WTC11 (cell line): ENCODE results near the gene ZNG1A. TPM values are rescaled to one million over a fixed set of nuclear protein-coding genes. Genes with fewer than 3 reads are reported as not detected.
A peak's percentile ranks its signal among the peaks of the same experiment; 100 is the strongest.
"Not testable (repeated sequence)": the region's sequence is repeated elsewhere in the genome, so short reads cannot be mapped to it uniquely, and the experiment has no call there.

Source experiments
- ATAC-seq: fragments of 200-7000 bp; cut with Tn5 transposase; 2 replicates; pipeline ENCODE4 v1.10.0; 2021; ENCODE audit warnings: mild to moderate bottlenecking, moderate library complexity
- CTCF ChIA-PET: fragments of 300-600 bp; sonication (Branson Sonifier 250); formaldehyde crosslinking; loops from one replicate; lab custom pipeline; 2021; ENCODE audit warnings: antibody characterized with exemption; lab: Charles Lee
- POLR2A ChIA-PET: fragments of 350-600 bp; sonication (Branson Sonifier 250); formaldehyde crosslinking; loops from one replicate; lab custom pipeline; 2021; ENCODE audit warnings: antibody characterized with exemption; lab: Charles Lee
- DNase-seq: peaks from one replicate; pipeline ENCODE4 v3.0.0; 2021; ENCODE audit warnings: low spot score
- H3K27ac Mint-ChIP-seq: 2 replicates; pipeline ENCODE4 v1.8.0; 2021; ENCODE audit warnings: mixed read lengths
- H3K27me3 Mint-ChIP-seq: 2 replicates; pipeline ENCODE4 v1.8.0; 2021; ENCODE audit warnings: low read depth, mild to moderate bottlenecking, moderate library complexity, mixed read lengths
- H3K36me3 Mint-ChIP-seq: 2 replicates; pipeline ENCODE4 v1.8.0; 2021; ENCODE audit warnings: mixed read lengths
- H3K4me1 Mint-ChIP-seq: 2 replicates; pipeline ENCODE4 v1.8.0; 2022; ENCODE audit warnings: mixed read lengths
- H3K4me3 Mint-ChIP-seq: 2 replicates; pipeline ENCODE4 v1.8.0; 2021; ENCODE audit warnings: mild to moderate bottlenecking, moderate library complexity, mixed read lengths
- H3K9me3 Mint-ChIP-seq: 2 replicates; pipeline ENCODE4 v1.8.0; 2021; ENCODE audit warnings: mixed read lengths
- ZNF423 ChIP-seq: fragments of 250-450 bp; sonication (Bioruptor Pico); IDR thresholded peaks from 2 replicates; pipeline ENCODE4 v2.1.2; 2022; ENCODE audit warnings: mild to moderate bottlenecking, moderate library complexity
- total RNA-seq: library from RNA; stranded (reverse); gene quantifications from 3 replicates; pipeline ENCODE4 v1.2.3, GENCODE V29; 2021

ZNG1A gene
- total RNA-seq, 1 experiment from 2014 or later, result 44.4 TPM

DNA sequence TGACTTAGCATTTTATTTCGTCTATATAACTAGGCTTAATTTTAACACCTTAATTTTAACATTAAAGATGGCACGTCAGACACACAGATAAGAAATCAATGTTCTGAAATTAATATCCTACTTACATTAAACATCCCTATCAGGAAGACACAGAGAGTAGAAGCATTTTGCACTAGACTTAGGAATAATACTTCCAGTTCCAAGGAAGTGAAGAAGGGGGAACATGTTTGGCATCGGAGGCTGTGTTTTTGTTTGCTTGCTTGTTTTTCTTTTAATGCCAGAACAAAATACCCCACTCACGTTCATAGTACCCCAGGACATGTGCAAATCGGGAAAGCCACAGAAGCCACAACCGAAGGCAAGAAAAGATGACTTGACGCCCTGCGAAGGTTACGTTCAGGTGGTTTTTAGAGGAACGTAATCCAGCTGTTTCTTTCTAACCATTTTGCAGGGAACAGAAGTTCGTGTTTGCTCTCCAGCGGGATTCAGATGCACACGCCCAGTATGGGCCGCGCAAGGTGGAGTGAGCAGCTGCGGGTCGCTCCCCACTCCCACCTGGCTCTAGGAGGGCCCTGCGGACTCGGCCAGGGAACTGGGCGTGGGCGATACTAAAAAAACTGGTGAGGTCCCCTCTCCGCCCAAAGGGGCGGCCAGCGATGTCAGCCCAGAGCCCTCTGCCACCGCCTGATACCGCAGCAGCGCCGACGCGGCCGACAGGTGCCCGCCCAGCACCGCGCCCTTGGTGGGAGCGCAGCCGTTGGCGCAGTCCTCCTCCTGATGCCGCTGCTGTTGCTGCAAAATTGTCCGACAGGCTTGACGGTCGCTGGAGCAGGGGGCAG, 62.4 kb downstream of the ZNG1A start:
- H3K4me3 Mint-ChIP-seq, result peak overlapping the region; percentile 49

DNA sequence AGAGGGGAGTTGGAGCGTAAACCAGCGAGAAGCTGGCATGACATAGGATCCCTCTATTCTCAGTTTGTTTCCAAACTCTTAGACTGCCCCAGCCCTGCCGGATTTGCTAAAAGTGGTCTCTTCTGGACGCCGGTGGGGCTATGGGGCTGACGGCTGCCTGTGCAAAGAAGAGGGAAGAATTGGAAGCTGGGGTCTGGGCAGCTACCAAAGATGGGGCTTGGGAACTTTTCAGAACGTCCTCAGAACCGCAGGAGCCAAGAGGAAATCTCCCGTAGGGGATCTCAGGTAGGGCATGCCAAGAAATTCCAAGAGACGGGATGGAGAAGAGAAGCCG, 63.8 kb downstream of the ZNG1A start:
- Mint-ChIP-seq H3K27me3 (peaks cover 89% of the 10 kb centered on the region), H3K4me3 (peak overlapping the region; percentile 60), H3K4me1 (peaks cover 12% of the 10 kb centered on the region)
- DNase-seq, H3K27ac Mint-ChIP-seq, CTCF ChIA-PET, H3K9me3 Mint-ChIP-seq, H3K36me3 Mint-ChIP-seq, POLR2A ChIA-PET: not testable (repeated sequence)
- peak; percentile 5 for ATAC-seq

More for the DNA sequence above, 62.4 kb downstream of the ZNG1A start:
- Mint-ChIP-seq H3K27me3 (peaks cover 86% of the 10 kb centered on the region), H3K4me1 (peaks cover 17% of the 10 kb centered on the region)
- H3K36me3 Mint-ChIP-seq, H3K27ac Mint-ChIP-seq, CTCF ChIA-PET, H3K9me3 Mint-ChIP-seq, POLR2A ChIA-PET: not testable (repeated sequence)
- ATAC-seq (peak; percentile 8), DNase-seq (peak; percentile 31)

DNA sequence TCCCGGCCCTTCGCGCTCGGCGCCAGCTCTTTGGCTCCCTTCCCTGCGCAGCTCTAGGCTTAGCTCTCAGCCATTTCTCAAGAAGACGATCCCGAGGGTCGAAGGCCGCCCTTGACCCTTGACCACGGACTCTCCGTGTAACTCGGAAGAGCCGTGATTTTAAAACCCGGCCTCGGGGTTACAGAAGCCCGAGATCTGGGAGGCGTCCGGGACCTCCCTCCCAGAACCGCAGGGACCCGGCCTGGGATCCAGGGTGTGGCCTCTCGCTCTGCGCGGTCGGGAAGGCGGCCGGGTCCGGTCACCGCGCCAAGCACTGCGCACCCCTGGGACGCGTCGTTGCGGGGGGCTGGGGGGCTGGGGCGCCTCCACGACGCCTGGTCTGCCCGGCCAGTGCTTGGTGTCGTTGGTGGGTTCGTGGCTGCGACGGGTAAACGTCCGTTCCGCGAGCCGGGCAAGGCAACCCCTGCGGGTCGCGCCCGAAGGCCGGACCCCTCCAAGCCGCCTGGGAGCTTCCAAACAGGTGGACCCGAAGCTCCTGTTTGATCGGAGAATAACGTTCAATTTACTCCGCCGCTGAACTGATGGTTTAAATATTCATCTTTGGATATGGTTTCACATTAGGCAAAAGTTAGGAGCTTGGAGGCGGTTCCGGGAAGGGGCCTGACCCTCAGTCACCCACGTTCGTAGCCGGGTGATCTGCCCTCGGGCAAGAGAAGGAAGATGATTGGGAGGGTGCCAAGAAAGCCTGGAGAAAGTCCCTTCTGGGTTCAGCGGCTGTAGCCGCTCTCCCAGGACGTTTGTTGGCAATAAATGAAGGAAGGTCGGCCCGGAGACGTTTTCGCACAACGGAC, 64.4 kb downstream of the ZNG1A start:
- H3K27ac Mint-ChIP-seq, H3K36me3 Mint-ChIP-seq, H3K9me3 Mint-ChIP-seq, CTCF ChIA-PET, POLR2A ChIA-PET: not testable (repeated sequence)
- DNase-seq, result peak; percentile 27
- Mint-ChIP-seq H3K27me3 (peaks cover 93% of the 10 kb centered on the region), H3K4me3 (peak overlapping the region; percentile 65), H3K4me1 (peaks cover 12% of the 10 kb centered on the region)
- ATAC-seq, result peak; percentile 31

DNA sequence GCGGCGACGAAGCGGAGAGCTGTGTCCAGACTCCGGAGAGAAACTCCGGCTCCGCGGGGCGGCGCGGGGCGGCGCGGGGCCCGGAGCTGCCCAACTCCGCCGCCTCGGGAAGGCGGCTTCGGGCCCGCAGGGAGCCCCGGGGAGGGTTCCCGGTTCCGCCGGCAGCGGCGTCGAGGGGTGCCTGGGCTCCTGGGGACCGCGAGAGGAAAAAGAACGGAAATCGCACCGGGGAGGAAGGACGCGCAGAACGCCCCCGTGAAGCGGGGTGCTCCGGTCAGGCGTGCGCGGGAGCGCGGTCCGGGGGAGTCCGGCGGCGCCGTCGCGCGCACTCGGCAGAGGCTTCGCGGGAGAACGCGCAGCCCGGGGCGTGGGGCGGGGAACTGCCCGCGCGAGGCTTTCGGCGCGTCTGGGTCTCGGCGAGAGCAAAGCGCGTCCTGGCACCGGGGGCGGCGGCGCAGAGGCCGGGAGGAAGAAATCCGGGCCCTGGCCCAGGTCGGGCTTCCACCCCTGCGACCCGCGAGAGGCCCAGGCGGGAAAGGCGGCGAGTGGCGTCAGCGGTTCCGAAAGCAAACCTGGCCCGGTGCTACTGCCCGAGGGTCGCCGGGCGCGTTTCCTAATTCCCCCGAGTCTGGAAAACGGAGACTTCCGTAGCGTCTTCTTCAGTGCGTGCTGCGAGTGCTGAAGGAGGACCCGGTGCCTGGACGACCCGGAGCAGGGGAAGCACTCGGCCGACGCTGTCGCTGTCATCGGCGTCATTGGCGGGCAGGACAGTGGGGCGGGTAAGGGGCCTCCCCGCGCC, 65.2 kb downstream of the ZNG1A start:
- DNase-seq (peak; percentile 62), ATAC-seq (peak; percentile 73)
- POLR2A ChIA-PET, CTCF ChIA-PET, H3K36me3 Mint-ChIP-seq, H3K27ac Mint-ChIP-seq, H3K9me3 Mint-ChIP-seq: not testable (repeated sequence)
- peak overlapping the region; percentile 65 for H3K4me3 Mint-ChIP-seq
- TF ChIP-seq ZNF423 (CRISPR knock-in tag), result peak; percentile 84
- TF ChIP-seq, all 79 proteins: peak for 1; not testable (repeated sequence) for 78
- Mint-ChIP-seq H3K27me3 (peaks cover 94% of the 10 kb centered on the region), H3K4me1 (peaks cover 16% of the 10 kb centered on the region)

DNA sequence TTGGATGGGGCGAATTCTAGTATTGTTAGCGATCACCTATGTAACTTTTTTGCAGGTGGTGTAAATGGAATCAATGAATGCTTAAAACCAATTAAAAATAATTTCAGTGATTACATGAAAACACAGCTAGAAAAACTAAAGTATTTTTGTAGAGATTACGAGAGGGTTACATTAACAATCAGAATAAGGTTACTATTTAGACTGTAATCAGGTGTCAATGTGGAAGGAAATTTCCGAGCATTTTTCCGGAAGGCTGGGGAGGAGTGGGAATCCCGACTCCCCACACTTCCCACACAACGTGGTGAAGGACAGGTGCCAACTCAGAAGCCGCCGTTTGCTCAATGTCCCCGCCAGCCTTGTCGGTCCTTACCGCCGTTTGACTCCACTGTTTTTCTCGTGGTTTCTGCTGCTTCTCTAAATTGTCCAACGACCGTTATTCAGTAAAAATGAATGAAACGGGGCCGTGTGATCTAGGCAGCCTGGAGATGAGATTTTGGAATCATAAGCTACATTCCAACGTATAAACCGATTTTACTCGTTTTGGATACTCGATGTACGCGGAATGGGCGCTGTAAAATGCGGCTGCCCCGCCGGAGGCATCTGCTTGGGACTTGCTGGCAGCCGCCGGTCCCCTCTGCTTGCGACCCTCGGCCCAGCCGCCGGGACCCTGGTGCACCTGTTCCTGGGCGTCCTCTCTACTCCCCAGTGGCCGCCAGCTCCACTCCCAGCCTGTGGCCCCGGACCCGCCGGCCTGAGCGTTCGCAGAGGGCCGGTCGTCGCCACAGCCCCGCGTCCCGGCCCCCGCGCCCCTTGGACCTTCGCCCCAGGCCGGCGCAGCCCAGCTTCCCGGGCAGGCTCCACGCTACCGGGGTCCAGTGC, 66.0 kb downstream of the ZNG1A start:
- ATAC-seq, result peak; percentile 1; the same call in 1 of the 2 replicates
- DNase-seq, H3K36me3 Mint-ChIP-seq, H3K9me3 Mint-ChIP-seq, POLR2A ChIA-PET, H3K27ac Mint-ChIP-seq, CTCF ChIA-PET: not testable (repeated sequence)
- Mint-ChIP-seq H3K4me3 (peak overlapping the region; percentile 37), H3K27me3 (peaks cover 94% of the 10 kb centered on the region), H3K4me1 (peaks cover 16% of the 10 kb centered on the region)

DNA sequence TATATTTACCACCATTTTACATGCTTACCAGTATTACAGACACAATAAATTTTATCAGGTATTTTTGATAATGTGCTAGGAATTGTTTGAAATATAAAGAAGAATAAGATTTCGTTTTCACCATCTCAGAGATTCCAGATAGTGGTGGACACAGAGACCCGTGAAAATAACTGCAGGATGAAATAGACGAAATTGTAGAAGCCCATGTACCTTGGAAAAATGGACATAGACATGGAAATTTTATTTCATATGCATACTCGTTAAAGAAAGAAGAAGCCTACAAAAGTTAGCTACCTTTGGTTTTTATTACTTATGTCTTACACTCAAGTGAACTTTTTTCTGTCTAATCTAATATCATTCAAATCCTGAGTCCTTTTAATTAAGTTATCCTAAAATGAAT, 68.2 kb downstream of the ZNG1A start:
- POLR2A ChIA-PET, H3K36me3 Mint-ChIP-seq, H3K27ac Mint-ChIP-seq, CTCF ChIA-PET, DNase-seq, H3K4me3 Mint-ChIP-seq, ATAC-seq, H3K9me3 Mint-ChIP-seq: not testable (repeated sequence)
- Mint-ChIP-seq H3K4me1 (peaks cover 11% of the 10 kb centered on the region), H3K27me3 (peaks cover 90% of the 10 kb centered on the region)

DNA sequence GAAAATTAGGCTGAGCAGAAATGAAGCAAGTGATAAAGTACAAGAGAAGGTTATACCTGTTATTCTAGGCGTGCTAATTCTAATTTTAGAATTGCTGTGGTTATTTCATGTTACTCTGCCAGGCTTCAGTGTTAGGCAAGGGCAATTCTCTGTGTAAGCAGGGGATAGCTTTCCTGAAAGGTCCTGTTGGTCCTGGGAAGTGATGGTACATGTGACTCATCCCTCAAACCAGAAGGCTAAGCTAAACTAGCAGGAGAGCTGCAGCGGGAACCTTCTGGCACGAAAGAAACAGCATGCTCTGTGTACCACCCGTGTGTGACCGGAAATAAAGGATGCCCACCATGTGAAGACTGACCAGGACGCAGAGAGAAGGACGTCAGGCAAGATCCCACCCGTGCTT, 69.3 kb downstream of the ZNG1A start:
- H3K36me3 Mint-ChIP-seq, H3K4me3 Mint-ChIP-seq, DNase-seq, H3K4me1 Mint-ChIP-seq, POLR2A ChIA-PET, ATAC-seq, H3K27ac Mint-ChIP-seq, H3K9me3 Mint-ChIP-seq: not testable (repeated sequence)
- CTCF ChIA-PET, result interaction anchor here (1.1 kb wide), 1 partner anchor 37 kb away, joined by 3 read pairs; no protein-coding TSS in a partner anchor
- peaks cover 84% of the 10 kb centered on the region for H3K27me3 Mint-ChIP-seq

DNA sequence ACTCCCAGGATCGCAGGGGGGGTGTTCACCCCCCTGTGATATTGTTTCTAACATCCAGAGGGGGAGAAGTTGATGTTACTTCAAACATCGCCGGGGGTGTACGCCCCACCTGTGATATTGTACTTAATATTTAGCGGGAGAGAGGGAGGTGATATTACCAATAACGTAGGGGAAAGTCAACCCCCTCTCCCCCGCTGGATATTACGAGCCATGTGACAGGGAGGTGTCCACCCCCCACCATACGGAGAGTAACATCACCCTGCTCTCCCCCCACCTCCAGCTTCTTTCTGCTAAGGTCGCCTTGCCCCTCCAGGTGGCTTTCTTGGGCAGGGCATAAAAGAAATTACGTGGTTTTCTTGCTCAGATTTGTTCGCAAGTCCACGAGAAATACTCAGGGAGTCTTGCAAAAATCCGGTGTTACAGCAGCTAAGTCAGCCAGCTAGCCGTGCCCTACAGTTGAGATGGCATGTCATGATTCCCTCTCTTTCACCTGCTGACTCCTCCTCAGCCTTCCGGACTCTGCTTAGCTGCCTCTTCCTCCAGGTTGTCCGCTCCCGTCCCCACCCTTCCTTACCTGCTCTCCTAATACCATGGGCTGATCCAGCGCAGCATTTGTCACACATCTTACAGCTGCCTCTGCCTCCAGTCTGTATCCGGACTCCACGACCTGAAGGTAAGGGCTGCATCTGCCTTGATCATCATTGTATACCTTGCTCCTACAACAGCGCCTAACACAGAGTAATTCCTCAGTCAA, 69.9 kb downstream of the ZNG1A start:
- POLR2A ChIA-PET, H3K4me1 Mint-ChIP-seq, DNase-seq, H3K9me3 Mint-ChIP-seq, H3K27ac Mint-ChIP-seq, H3K4me3 Mint-ChIP-seq, H3K36me3 Mint-ChIP-seq: not testable (repeated sequence)
- peak; percentile 35 for ATAC-seq
- peaks cover 84% of the 10 kb centered on the region for H3K27me3 Mint-ChIP-seq
- CTCF ChIA-PET, result interaction anchor here (1.1 kb wide), 1 partner anchor 36 kb away, joined by 3 read pairs; no protein-coding TSS in a partner anchor

DNA sequence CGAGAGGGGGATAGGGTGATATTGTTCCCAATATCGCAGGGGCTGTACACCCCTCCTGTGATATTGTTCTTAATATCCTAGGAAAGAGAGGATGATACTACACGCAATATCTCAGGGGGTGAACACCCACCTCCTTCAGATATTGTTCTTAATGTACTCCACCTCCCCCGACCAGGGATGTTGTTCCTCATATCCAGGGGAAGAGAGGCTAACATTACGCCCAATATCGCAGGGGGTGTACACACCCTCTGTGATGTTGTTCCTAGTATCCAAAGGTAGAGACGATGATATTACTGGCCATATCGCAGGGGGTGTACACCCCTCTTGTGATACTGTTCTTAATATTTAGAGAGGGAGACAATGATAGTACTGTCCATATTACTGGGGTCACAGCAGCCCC, 72.9 kb downstream of the ZNG1A start:
- ATAC-seq, H3K4me3 Mint-ChIP-seq, CTCF ChIA-PET, H3K27ac Mint-ChIP-seq, H3K36me3 Mint-ChIP-seq, H3K4me1 Mint-ChIP-seq, POLR2A ChIA-PET, H3K9me3 Mint-ChIP-seq, DNase-seq: not testable (repeated sequence)
- peaks cover 72% of the 10 kb centered on the region for H3K27me3 Mint-ChIP-seq

DNA sequence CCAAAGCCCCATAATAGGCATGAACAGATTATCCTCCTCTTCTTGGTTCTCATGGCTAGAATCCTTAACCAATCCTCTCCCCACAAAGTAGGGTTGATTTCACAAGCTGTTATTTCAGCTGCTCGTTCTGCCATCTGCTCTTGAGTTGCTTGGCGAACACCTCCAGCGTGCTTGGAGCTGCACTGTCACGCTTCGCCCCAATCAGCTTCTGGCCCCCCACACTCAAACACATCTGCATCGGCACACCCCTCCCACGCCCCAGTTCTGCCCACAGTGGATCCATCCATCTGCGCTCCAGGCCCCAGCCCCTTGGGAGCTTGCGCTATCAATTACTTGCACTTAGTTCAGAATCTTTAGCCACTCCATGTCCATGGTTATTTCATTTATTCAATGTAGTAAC, 78.4 kb downstream of the ZNG1A start:
- H3K4me3 Mint-ChIP-seq, POLR2A ChIA-PET, H3K9me3 Mint-ChIP-seq, DNase-seq, H3K4me1 Mint-ChIP-seq, ATAC-seq, CTCF ChIA-PET, H3K36me3 Mint-ChIP-seq, H3K27ac Mint-ChIP-seq: not testable (repeated sequence)
- peaks cover 26% of the 10 kb centered on the region for H3K27me3 Mint-ChIP-seq
